WTC11 (cell line): Measurements from ENCODE around the gene SCAMP3. TPM values are rescaled to one million over a fixed set of nuclear protein-coding genes. Genes with fewer than 3 reads are reported as not detected.

Source experiments
- ATAC-seq: fragments of 200-7000 bp; cut with Tn5 transposase; 2 replicates; pipeline ENCODE4 v1.10.0; 2021; ENCODE audit warnings: mild to moderate bottlenecking, moderate library complexity
- CTCF ChIA-PET: fragments of 300-600 bp; sonication (Branson Sonifier 250); formaldehyde crosslinking; loops from one replicate; lab custom pipeline; 2021; ENCODE audit warnings: antibody characterized with exemption; lab: Charles Lee
- POLR2A ChIA-PET: fragments of 350-600 bp; sonication (Branson Sonifier 250); formaldehyde crosslinking; loops from one replicate; lab custom pipeline; 2021; ENCODE audit warnings: antibody characterized with exemption; lab: Charles Lee
- DNase-seq: peaks from one replicate; pipeline ENCODE4 v3.0.0; 2021; ENCODE audit warnings: low spot score
- H3K27ac Mint-ChIP-seq: 2 replicates; pipeline ENCODE4 v1.8.0; 2021; ENCODE audit warnings: mixed read lengths
- H3K27me3 Mint-ChIP-seq: 2 replicates; pipeline ENCODE4 v1.8.0; 2021; ENCODE audit warnings: low read depth, mild to moderate bottlenecking, moderate library complexity, mixed read lengths
- H3K36me3 Mint-ChIP-seq: 2 replicates; pipeline ENCODE4 v1.8.0; 2021; ENCODE audit warnings: mixed read lengths
- H3K4me1 Mint-ChIP-seq: 2 replicates; pipeline ENCODE4 v1.8.0; 2022; ENCODE audit warnings: mixed read lengths
- H3K4me3 Mint-ChIP-seq: 2 replicates; pipeline ENCODE4 v1.8.0; 2021; ENCODE audit warnings: mild to moderate bottlenecking, moderate library complexity, mixed read lengths
- H3K9me3 Mint-ChIP-seq: 2 replicates; pipeline ENCODE4 v1.8.0; 2021; ENCODE audit warnings: mixed read lengths
- CREB1 ChIP-seq: sonication (generic); formaldehyde crosslinking; IDR thresholded peaks from 2 replicates; pipeline ENCODE4 v1.8.0; 2023; ENCODE audit warnings: mild to moderate bottlenecking, missing genetic modification reagents
- CREM ChIP-seq: sonication (generic); formaldehyde crosslinking; IDR thresholded peaks from 2 replicates; pipeline ENCODE4 v1.8.1; 2022; ENCODE audit warnings: mild to moderate bottlenecking, missing genetic modification reagents, moderate library complexity
- E2F1 ChIP-seq: sonication (generic); formaldehyde crosslinking; IDR thresholded peaks from 2 replicates; pipeline ENCODE4 v1.8.0; 2022; ENCODE audit warnings: mild to moderate bottlenecking, missing genetic modification reagents
- E2F5 ChIP-seq: sonication (generic); formaldehyde crosslinking; IDR thresholded peaks from 2 replicates; pipeline ENCODE4 v1.8.1; 2022; ENCODE audit warnings: mild to moderate bottlenecking, moderate library complexity, missing genetic modification reagents
- EMX1 ChIP-seq: fragments of 250-450 bp; sonication (Bioruptor Pico); IDR thresholded peaks from 2 replicates; pipeline ENCODE4 v1.8.0; 2021; ENCODE audit warnings: mild to moderate bottlenecking
- ERG ChIP-seq: fragments of 250-450 bp; sonication (Bioruptor Pico); IDR thresholded peaks from 2 replicates; pipeline ENCODE4 v1.8.0; 2021; ENCODE audit warnings: mild to moderate bottlenecking
- FOXK1 ChIP-seq: sonication (generic); formaldehyde crosslinking; IDR thresholded peaks from 2 replicates; pipeline ENCODE4 v1.8.0; 2022; ENCODE audit warnings: mild to moderate bottlenecking, moderate library complexity, missing genetic modification reagents
- FOXP1 ChIP-seq: sonication (generic); formaldehyde crosslinking; IDR thresholded peaks from 2 replicates; pipeline ENCODE4 v1.8.0; 2022; ENCODE audit warnings: missing genetic modification reagents, mild to moderate bottlenecking, moderate library complexity, borderline replicate concordance
- IRF1 ChIP-seq: sonication (generic); formaldehyde crosslinking; IDR thresholded peaks from 2 replicates; pipeline ENCODE4 v1.8.0; 2023; ENCODE audit warnings: missing genetic modification reagents
- IRF2 ChIP-seq: sonication (generic); formaldehyde crosslinking; IDR thresholded peaks from 2 replicates; pipeline ENCODE4 v1.8.0; 2022; ENCODE audit warnings: low read depth, missing genetic modification reagents, borderline replicate concordance
- JAZF1 ChIP-seq: fragments of 250-450 bp; sonication (Bioruptor Pico); IDR thresholded peaks from 2 replicates; pipeline ENCODE4 v1.9.0; 2021; ENCODE audit warnings: moderate library complexity, mild to moderate bottlenecking, inconsistent platforms
- NR2C2 ChIP-seq: sonication (generic); formaldehyde crosslinking; IDR thresholded peaks from 2 replicates; pipeline ENCODE4 v1.8.0; 2022; ENCODE audit warnings: mild to moderate bottlenecking, missing genetic modification reagents
- PRDM15 ChIP-seq: sonication (generic); formaldehyde crosslinking; IDR thresholded peaks from 2 replicates; pipeline ENCODE4 v1.8.0; 2022; ENCODE audit warnings: missing genetic modification reagents
- PREB ChIP-seq: sonication (generic); formaldehyde crosslinking; IDR thresholded peaks from 2 replicates; pipeline ENCODE4 v1.8.1; 2022; ENCODE audit warnings: mild to moderate bottlenecking, missing genetic modification reagents, moderate library complexity, borderline replicate concordance
- SMAD4 ChIP-seq: sonication (generic); formaldehyde crosslinking; IDR thresholded peaks from 2 replicates; pipeline ENCODE4 v1.8.0; 2022; ENCODE audit warnings: mild to moderate bottlenecking, missing genetic modification reagents
- SP1 ChIP-seq: sonication (generic); formaldehyde crosslinking; conservative IDR thresholded peaks from 2 replicates; pipeline ENCODE4 v1.8.1; 2022; ENCODE audit warnings: missing genetic modification reagents
- TCF7 ChIP-seq: sonication (generic); formaldehyde crosslinking; IDR thresholded peaks from 2 replicates; pipeline ENCODE4 v1.8.0; 2022; ENCODE audit warnings: mild to moderate bottlenecking, low read depth, missing genetic modification reagents, moderate library complexity
- ZNF121 ChIP-seq: sonication (generic); formaldehyde crosslinking; IDR thresholded peaks from 2 replicates; pipeline ENCODE4 v1.8.0; 2023; ENCODE audit warnings: missing genetic modification reagents
- ZNF232 ChIP-seq: sonication (generic); formaldehyde crosslinking; IDR thresholded peaks from 2 replicates; pipeline ENCODE4 v1.8.0; 2022; ENCODE audit warnings: mild to moderate bottlenecking, missing genetic modification reagents
- ZNF263 ChIP-seq: sonication (generic); formaldehyde crosslinking; IDR thresholded peaks from 2 replicates; pipeline ENCODE4 v1.8.1; 2022; ENCODE audit warnings: low read depth, mild to moderate bottlenecking, moderate library complexity, missing genetic modification reagents
- ZNF396 ChIP-seq: fragments of 250-450 bp; sonication (Bioruptor Pico); IDR thresholded peaks from 2 replicates; pipeline ENCODE4 v1.8.0; 2021; ENCODE audit warnings: mild to moderate bottlenecking, moderate library complexity, borderline replicate concordance
- ZNF425 ChIP-seq: fragments of 250-450 bp; sonication (Bioruptor Pico); conservative IDR thresholded peaks from 2 replicates; pipeline ENCODE4 v1.9.0; 2021; ENCODE audit warnings: mild to moderate bottlenecking
- ZNF512 ChIP-seq: sonication (generic); formaldehyde crosslinking; IDR thresholded peaks from 2 replicates; pipeline ENCODE4 v1.8.1; 2022; ENCODE audit warnings: missing genetic modification reagents, borderline replicate concordance
- total RNA-seq: library from RNA; stranded (reverse); gene quantifications from 3 replicates; pipeline ENCODE4 v1.2.3, GENCODE V29; 2021

The SCAMP3 gene
- total RNA-seq, 1 experiment from 2014 or later = 58.8 TPM

GRCh38 chr1:155206891-155207805 lies 55.0 kb downstream of the SCAMP3 start:
- ChIA-PET CTCF (interaction anchor here (0.5 to 4.8 kb wide), 24 partner anchors 9 to 522 kb away, joined by 3 to 51 read pairs (median 6); partner anchors contain the start of genes ADAM15, KRTCAP2, RUSC1 and TRIM46), POLR2A (interaction anchor here (1.0 to 3.7 kb wide), 7 partner anchors 11 to 116 kb away, joined by 3 to 35 read pairs (median 4); partner anchors contain the start of gene KRTCAP2)
- ATAC-seq = peak; percentile 31
- Mint-ChIP-seq H3K27me3 (peaks cover 9% of the 10 kb centered on the region), H3K27ac (peak overlapping the region; percentile 14), H3K4me1 (peaks cover 19% of the 10 kb centered on the region), H3K4me3 (peak overlapping the region; percentile 88), H3K36me3 (peaks cover 20% of the 10 kb centered on the region), H3K9me3 (no peaks in the 10 kb centered on the region)
- DNase-seq = peak; percentile 92
- TF ChIP-seq PRDM15 (CRISPR knock-in tag) (peak; percentile 51; the same call in 1 of the 2 replicates), ZNF512 (CRISPR knock-in tag) (no peak), ZNF121 (no peak), SMAD4 (CRISPR knock-in tag) (no peak), E2F5 (no peak), E2F1 (CRISPR knock-in tag) (no peak), IRF2 (no peak), NR2C2 (CRISPR knock-in tag) (no peak), ZNF425 (no peak), ZNF263 (CRISPR knock-in tag) (no peak), FOXK1 (no peak), ERG (peak; percentile 32), JAZF1 (no peak), IRF1 (CRISPR knock-in tag) (no peak), SP1 (CRISPR knock-in tag) (no peak), ZNF232 (CRISPR knock-in tag) (no peak), TCF7 (CRISPR knock-in tag) (no peak), CREB1 (CRISPR knock-in tag) (no peak; the same call in 1 of the 2 replicates), CREM (CRISPR knock-in tag) (peak; percentile 63; the same call in 1 of the 2 replicates), PREB (CRISPR knock-in tag) (no peak), EMX1 (CRISPR knock-in tag) (peak; percentile 77), FOXP1 (no peak), ZNF396 (CRISPR knock-in tag) (no peak)
